Breast epithelium (tissue), 4 donors: ENCODE data around the gene LAMC1. TPM values are rescaled to one million over a fixed set of nuclear protein-coding genes. Genes with fewer than 3 reads are reported as not detected.
A peak's percentile ranks its signal among the peaks of the same experiment; 100 is the strongest.
"Not testable (repeated sequence)": the region's sequence is repeated elsewhere in the genome, so short reads cannot be mapped to it uniquely, and the experiment has no call there.

ENCODE experiments used
- DNase-seq, 2 donors: peaks; one replicate each; pipeline ENCODE4 v3.0.0-alpha.2; 2019; ENCODE audit warnings: low spot score in 2 of 2
- H3K27ac ChIP-seq, 2 donors: fragments of 200-600 bp; sonication (generic) in 1 of 2; one replicate each; pipeline ENCODE4 v1.5.1; 2016 to 2019; ENCODE audit warnings: mild to moderate bottlenecking in 1 of 2
- H3K27me3 ChIP-seq, 2 donors: fragments of 200-600 bp; sonication (generic) in 1 of 2; one replicate each; pipeline versions ENCODE4 v1.5.1 to v1.6.0; 2017 to 2019; ENCODE audit warnings: control low read depth in 1 of 2, mild to moderate bottlenecking in 1 of 2
- H3K36me3 ChIP-seq: fragments of 200-600 bp; one replicate; pipeline ENCODE4 v1.5.1; 2019
- H3K4me1 ChIP-seq, 2 donors: fragments of 200-600 bp; sonication (generic); one replicate each; pipeline ENCODE4 v1.5.1; 2016 to 2019; ENCODE audit warnings: control low read depth in 1 of 2
- H3K4me3 ChIP-seq, 3 donors: fragments of 200-600 bp; sonication (generic); 1 replicate in 2 of 3; 2 replicates in 1 of 3; pipeline ENCODE4 v1.5.1; 2016 to 2019; ENCODE audit warnings: mild to moderate bottlenecking in 3 of 3, moderate library complexity in 2 of 3
- H3K9me3 ChIP-seq, 2 donors: fragments of 200-600 bp; sonication (generic) in 1 of 2; one replicate each; pipeline ENCODE4 v1.5.1; 2016 to 2019; ENCODE audit warnings: control low read depth in 1 of 2
- POLR2A ChIP-seq: fragments of 450-650 bp; IDR thresholded peaks from one replicate; pipeline ENCODE4 v1.6.1; 2016; ENCODE audit warnings: antibody characterized with exemption, mild to moderate bottlenecking, moderate library complexity
- POLR2AphosphoS5 ChIP-seq, 3 donors: sonication (generic); formaldehyde crosslinking; IDR thresholded peaks; one replicate each; pipeline ENCODE4 v1.6.1; 2017; ENCODE audit warnings: antibody characterized with exemption in 3 of 3
- intact Hi-C: fragments of 100-400 bp; cut with DNase I; formaldehyde crosslinking; loops from one replicate; pipeline ENCODE4 v1.15.1; 2023; ENCODE audit warnings: low total_unique reads
- total RNA-seq, 3 donors: library from RNA; depleted of rRNA; stranded (reverse); fragments of >200 nt; gene quantifications; one replicate each; pipeline ENCODE4 v1.1.0, GENCODE V29; 2016
- TF ChIP-seq, protein P1 (sequence below), 3 donors: fragments of 450-650 bp; IDR thresholded peaks; one replicate each; pipeline ENCODE4 v1.5.1; 2016 to 2017; ENCODE audit warnings: antibody characterized with exemption in 3 of 3, mild to moderate bottlenecking in 3 of 3, moderate library complexity in 3 of 3

Gene LAMC1
- total RNA-seq, 3 donors from 2014 or later, result 125 to 679 (median 249) TPM

DNA sequence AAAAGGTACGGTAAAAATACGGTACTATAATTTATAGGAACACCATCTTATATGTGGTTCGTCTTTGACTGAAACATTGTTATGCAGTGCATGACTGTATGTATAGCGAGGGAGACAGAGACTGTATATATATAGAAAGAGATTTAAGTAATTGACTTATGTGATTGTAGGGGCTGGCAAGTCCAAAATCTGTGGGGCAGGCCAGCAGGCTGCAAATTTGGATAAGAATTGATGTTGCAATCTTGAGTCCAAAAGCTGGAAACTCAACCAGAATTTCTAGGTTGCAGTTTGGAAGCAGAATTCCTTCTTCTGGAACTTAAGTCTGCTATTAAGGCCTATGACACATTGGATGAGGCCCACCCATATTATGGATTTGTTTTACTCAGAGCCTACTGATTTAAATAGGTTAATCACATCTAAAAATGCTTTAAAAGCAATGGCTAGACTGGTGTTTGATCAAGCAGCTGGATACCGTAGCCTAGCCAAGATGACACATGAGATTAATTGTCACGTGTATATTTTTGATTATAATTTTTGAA, 42.0 kb downstream of the LAMC1 start:
- Histone ChIP-seq H3K27me3 (no peaks in the 10 kb centered on the region), H3K4me3 (no peak overlapping the region), H3K27ac (no peak overlapping the region), H3K9me3 (no peaks in the 10 kb centered on the region), H3K36me3 (no peaks in the 10 kb centered on the region), H3K4me1 (no peaks in the 10 kb centered on the region)
- TF ChIP-seq POLR2A (no peak), POLR2AphosphoS5 (IDR thresholded peaks at IDR 0.05) (no peak)
- TF ChIP-seq, protein P1, sequence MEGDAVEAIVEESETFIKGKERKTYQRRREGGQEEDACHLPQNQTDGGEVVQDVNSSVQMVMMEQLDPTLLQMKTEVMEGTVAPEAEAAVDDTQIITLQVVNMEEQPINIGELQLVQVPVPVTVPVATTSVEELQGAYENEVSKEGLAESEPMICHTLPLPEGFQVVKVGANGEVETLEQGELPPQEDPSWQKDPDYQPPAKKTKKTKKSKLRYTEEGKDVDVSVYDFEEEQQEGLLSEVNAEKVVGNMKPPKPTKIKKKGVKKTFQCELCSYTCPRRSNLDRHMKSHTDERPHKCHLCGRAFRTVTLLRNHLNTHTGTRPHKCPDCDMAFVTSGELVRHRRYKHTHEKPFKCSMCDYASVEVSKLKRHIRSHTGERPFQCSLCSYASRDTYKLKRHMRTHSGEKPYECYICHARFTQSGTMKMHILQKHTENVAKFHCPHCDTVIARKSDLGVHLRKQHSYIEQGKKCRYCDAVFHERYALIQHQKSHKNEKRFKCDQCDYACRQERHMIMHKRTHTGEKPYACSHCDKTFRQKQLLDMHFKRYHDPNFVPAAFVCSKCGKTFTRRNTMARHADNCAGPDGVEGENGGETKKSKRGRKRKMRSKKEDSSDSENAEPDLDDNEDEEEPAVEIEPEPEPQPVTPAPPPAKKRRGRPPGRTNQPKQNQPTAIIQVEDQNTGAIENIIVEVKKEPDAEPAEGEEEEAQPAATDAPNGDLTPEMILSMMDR (IDR thresholded peaks at IDR 0.05), result no peak
- intact Hi-C loops, result loop anchor here (10.0 kb wide), 1 partner anchor 920 kb away; no protein-coding TSS in a partner anchor
- DNase-seq, result no peak

DNA sequence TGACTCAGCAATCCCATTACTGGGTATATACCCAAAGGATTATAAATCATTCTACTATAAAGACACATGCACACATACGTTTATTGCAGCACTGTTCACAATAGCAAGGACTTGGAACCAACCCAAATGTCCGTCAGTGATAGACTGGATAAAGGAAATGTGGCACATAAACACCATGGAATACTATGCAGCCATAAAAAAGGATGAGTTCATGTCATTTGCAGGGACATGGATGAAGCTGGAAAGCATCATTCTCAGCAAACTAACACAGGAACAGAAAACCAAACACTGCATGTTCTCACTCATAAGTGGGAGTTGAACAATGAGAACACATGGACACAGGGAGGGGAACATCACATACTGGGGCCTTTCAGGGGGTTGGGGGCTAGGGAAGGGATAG, 43.2 kb downstream of the LAMC1 start:
- not testable (repeated sequence) for H3K36me3 ChIP-seq, H3K4me3 ChIP-seq, H3K27me3 ChIP-seq, DNase-seq, H3K27ac ChIP-seq, H3K9me3 ChIP-seq, H3K4me1 ChIP-seq
- intact Hi-C loops, result loop anchor here (10.0 kb wide), 1 partner anchor 922 kb away; no protein-coding TSS in a partner anchor

DNA sequence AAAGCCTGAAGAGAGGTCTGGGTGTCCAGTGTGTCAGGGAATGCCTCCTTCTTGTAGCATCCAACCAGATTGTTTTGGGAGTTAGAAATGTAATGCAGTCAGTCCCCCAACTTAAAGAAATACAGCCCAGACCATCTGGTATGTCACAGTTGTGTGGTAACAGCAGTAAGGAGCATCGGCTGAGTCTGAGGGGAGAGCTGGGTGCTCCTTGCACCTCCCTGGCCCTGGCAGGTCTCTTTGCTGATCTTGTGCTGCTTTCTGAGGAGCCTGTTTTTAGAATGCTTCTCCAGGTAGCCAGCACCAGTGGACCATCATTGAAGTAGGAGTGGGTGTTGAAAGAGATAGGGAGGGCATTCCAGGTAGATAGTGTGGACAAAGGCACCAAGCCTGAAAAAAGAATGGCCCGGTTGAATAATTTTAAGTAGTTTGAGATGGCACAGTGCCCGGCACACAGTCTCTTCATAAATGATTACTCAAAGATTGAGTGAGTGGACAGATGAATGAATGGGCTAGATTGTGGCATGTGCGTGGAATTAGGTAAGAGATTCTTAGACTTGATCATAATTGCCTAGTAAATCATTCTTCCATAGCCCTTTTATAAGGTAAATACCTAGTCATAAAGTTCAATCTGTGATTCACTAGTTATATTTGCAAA, 46.5 kb downstream of the LAMC1 start:
- no peaks in the 10 kb centered on the region for H3K27me3 ChIP-seq
- no peak overlapping the region for H3K4me3 ChIP-seq
- H3K4me1 ChIP-seq, result peaks cover 0 to 4% of the 10 kb centered on the region in 2 donors
- no peaks in the 10 kb centered on the region for H3K9me3 ChIP-seq
- intact Hi-C loops, result loop anchor here (10.0 kb wide), 1 partner anchor 925 kb away; no protein-coding TSS in a partner anchor
- no peak for TF ChIP-seq POLR2AphosphoS5 (IDR thresholded peaks at IDR 0.05)
- no peak for TF ChIP-seq POLR2A
- TF ChIP-seq, protein P1 (IDR thresholded peaks at IDR 0.05), result no peak
- no peaks in the 10 kb centered on the region for H3K36me3 ChIP-seq
- DNase-seq, result no peak
- no peak overlapping the region for H3K27ac ChIP-seq

DNA sequence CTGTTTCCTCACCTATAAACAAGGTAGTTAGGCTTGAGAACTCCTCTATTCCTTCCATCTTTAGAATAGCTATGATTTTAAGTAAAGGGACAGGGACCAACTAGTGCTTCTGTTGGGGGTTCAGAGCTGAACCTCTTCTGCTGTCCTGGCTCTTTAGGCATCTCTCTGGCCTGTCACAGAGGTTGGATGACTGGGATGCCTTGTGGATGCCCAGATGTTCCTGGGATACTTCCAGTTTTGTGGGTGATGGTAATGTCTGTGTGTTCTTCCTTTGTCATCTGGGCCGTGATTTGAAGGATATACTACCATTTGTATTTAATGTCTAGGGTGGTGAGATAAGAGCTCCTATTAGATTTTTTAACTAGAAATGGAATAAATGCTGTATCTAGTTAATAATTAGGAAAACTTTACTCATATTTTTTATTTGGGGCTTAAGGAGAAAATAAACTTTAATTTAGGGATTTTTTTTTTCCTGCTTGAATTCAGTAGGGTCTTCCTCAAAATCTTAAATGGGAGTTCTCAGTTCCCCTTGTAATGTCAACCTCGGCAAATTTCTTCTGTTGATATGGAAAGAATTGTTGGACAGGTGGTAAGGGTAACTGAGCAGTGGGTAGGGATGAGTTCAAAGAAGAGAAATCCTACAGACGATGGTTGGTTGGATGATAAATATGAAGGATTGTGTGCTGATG, 47.2 kb downstream of the LAMC1 start:
- Histone ChIP-seq H3K27me3 (no peaks in the 10 kb centered on the region), H3K36me3 (no peaks in the 10 kb centered on the region), H3K4me3 (no peak overlapping the region), H3K4me1 (peaks cover 0 to 4% of the 10 kb centered on the region in 2 donors), H3K9me3 (no peaks in the 10 kb centered on the region), H3K27ac (peak overlapping the region in 1 of 2 donors; percentile 3)
- intact Hi-C loops, result no loop called here
- TF ChIP-seq, protein P1 (IDR thresholded peaks at IDR 0.05), result no peak
- DNase-seq, result no peak

DNA sequence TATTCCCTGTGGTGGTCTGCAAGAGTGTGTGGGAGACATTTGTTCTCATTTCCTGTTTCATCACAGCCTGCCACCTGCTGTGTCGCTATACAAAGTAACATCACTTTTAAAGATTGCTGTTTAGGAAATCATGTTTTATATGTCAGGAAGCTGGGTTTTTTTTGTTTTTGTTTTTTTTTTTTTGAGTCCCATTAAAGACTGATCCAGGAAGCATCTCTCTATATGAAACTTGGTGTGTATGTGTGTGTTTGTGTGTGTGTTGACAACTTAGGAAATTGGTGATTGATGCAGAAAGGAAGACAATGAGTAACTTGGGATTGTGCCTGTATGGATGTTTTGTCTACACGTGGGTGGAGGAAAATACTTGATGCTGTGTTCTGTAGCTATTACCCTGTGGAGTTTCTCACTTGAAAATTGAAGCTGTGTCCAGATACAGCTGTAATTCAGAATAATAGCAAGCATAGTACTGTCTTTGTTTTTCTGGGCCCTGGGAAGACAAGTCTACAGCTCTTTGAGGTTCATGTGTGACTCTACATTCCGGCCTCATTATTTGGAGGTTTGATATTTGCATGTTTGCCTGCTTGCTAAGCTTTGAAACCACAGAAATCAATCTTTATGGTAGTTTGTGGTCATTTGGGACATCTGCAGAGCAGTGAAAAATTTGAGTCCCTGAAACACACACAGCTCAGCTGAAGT, 47.9 kb downstream of the LAMC1 start:
- no peaks in the 10 kb centered on the region for H3K27me3 ChIP-seq
- TF ChIP-seq POLR2AphosphoS5 (IDR thresholded peaks at IDR 0.05), result no peak
- TF ChIP-seq, protein P1 (IDR thresholded peaks at IDR 0.05), result no peak
- TF ChIP-seq POLR2A, result no peak
- H3K36me3 ChIP-seq, result no peaks in the 10 kb centered on the region
- intact Hi-C loops, result no loop called here
- H3K4me3 ChIP-seq, result no peak overlapping the region
- DNase-seq, result no peak
- peaks cover 0 to 4% of the 10 kb centered on the region in 2 donors for H3K4me1 ChIP-seq
- H3K27ac ChIP-seq, result peak overlapping the region in 1 of 2 donors; percentile 3
- H3K9me3 ChIP-seq, result no peaks in the 10 kb centered on the region

DNA sequence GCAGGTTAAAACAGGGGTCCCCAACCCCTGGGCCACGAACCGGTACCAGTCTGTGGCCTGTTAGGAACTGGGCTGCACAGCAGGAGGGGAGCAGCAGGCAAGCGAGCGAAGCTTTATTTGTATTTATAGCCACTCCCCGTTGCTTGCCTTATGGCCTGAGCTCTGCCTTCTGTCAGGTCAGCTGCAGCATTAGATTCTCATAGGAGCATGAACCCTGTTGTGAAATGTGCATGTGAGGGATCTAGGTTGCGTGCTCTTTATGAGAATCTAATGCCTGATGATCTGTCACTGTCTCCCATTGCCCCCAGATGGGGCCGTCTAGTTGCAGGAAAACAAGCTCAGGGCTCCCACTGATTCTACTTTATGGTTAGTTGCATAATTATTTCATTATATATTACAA, 49.4 kb downstream of the LAMC1 start:
- H3K4me3 ChIP-seq, H3K36me3 ChIP-seq, H3K27me3 ChIP-seq, H3K9me3 ChIP-seq, H3K4me1 ChIP-seq, DNase-seq, intact Hi-C loops, H3K27ac ChIP-seq: not testable (repeated sequence)
